WTC11 (cell line): ENCODE data around the gene HELLS. TPM values are rescaled to one million over a fixed set of nuclear protein-coding genes. Genes with fewer than 3 reads are reported as not detected.

Experiments
- ATAC-seq: fragments of 200-7000 bp; cut with Tn5 transposase; 2 replicates; pipeline ENCODE4 v1.10.0; 2021; ENCODE audit warnings: mild to moderate bottlenecking, moderate library complexity
- CTCF ChIA-PET: fragments of 300-600 bp; sonication (Branson Sonifier 250); formaldehyde crosslinking; loops from one replicate; lab custom pipeline; 2021; ENCODE audit warnings: antibody characterized with exemption; lab: Charles Lee
- POLR2A ChIA-PET: fragments of 350-600 bp; sonication (Branson Sonifier 250); formaldehyde crosslinking; loops from one replicate; lab custom pipeline; 2021; ENCODE audit warnings: antibody characterized with exemption; lab: Charles Lee
- DNase-seq: peaks from one replicate; pipeline ENCODE4 v3.0.0; 2021; ENCODE audit warnings: low spot score
- H3K27ac Mint-ChIP-seq: 2 replicates; pipeline ENCODE4 v1.8.0; 2021; ENCODE audit warnings: mixed read lengths
- H3K27me3 Mint-ChIP-seq: 2 replicates; pipeline ENCODE4 v1.8.0; 2021; ENCODE audit warnings: low read depth, mild to moderate bottlenecking, moderate library complexity, mixed read lengths
- H3K36me3 Mint-ChIP-seq: 2 replicates; pipeline ENCODE4 v1.8.0; 2021; ENCODE audit warnings: mixed read lengths
- H3K4me1 Mint-ChIP-seq: 2 replicates; pipeline ENCODE4 v1.8.0; 2022; ENCODE audit warnings: mixed read lengths
- H3K4me3 Mint-ChIP-seq: 2 replicates; pipeline ENCODE4 v1.8.0; 2021; ENCODE audit warnings: mild to moderate bottlenecking, moderate library complexity, mixed read lengths
- H3K9me3 Mint-ChIP-seq: 2 replicates; pipeline ENCODE4 v1.8.0; 2021; ENCODE audit warnings: mixed read lengths
- CREB1 ChIP-seq: sonication (generic); formaldehyde crosslinking; IDR thresholded peaks from 2 replicates; pipeline ENCODE4 v1.8.0; 2023; ENCODE audit warnings: mild to moderate bottlenecking, missing genetic modification reagents
- ELF4 ChIP-seq: sonication (generic); formaldehyde crosslinking; IDR thresholded peaks from 2 replicates; pipeline ENCODE4 v1.8.1; 2022; ENCODE audit warnings: low read depth, mild to moderate bottlenecking, moderate library complexity, missing genetic modification reagents
- ETV6 ChIP-seq: sonication (generic); formaldehyde crosslinking; IDR thresholded peaks from 2 replicates; pipeline ENCODE4 v1.8.1; 2022; ENCODE audit warnings: mild to moderate bottlenecking, missing genetic modification reagents
- GTF2I ChIP-seq: fragments of 250-450 bp; sonication (Bioruptor Pico); conservative IDR thresholded peaks from 2 replicates; pipeline ENCODE4 v1.4.0; 2021; ENCODE audit warnings: mild to moderate bottlenecking
- IRF2 ChIP-seq: sonication (generic); formaldehyde crosslinking; IDR thresholded peaks from 2 replicates; pipeline ENCODE4 v1.8.0; 2022; ENCODE audit warnings: low read depth, missing genetic modification reagents, borderline replicate concordance
- MXD4 ChIP-seq: fragments of 250-450 bp; sonication (Bioruptor Pico); IDR thresholded peaks from 2 replicates; pipeline ENCODE4 v1.8.0; 2021; ENCODE audit warnings: mild to moderate bottlenecking, moderate library complexity, borderline replicate concordance
- MYBL2 ChIP-seq: sonication (generic); formaldehyde crosslinking; IDR thresholded peaks from 2 replicates; pipeline ENCODE4 v1.8.1; 2023; ENCODE audit warnings: mild to moderate bottlenecking, moderate library complexity, missing genetic modification reagents
- NR1H2 ChIP-seq: sonication (generic); formaldehyde crosslinking; IDR thresholded peaks from 2 replicates; pipeline ENCODE4 v1.9.0; 2021; ENCODE audit warnings: mild to moderate bottlenecking, moderate library complexity, missing genetic modification reagents
- RELA ChIP-seq: sonication (generic); formaldehyde crosslinking; IDR thresholded peaks from 2 replicates; pipeline ENCODE4 v1.8.1; 2022; ENCODE audit warnings: missing genetic modification reagents, mild to moderate bottlenecking, borderline replicate concordance
- TEAD1 ChIP-seq: sonication (generic); formaldehyde crosslinking; IDR thresholded peaks from 2 replicates; pipeline ENCODE4 v1.8.0; 2022; ENCODE audit warnings: mild to moderate bottlenecking, missing genetic modification reagents
- ZBTB21 ChIP-seq: sonication (generic); formaldehyde crosslinking; IDR thresholded peaks from 2 replicates; pipeline ENCODE4 v1.8.1; 2023; ENCODE audit warnings: mild to moderate bottlenecking, missing genetic modification reagents, borderline replicate concordance
- ZNF121 ChIP-seq: sonication (generic); formaldehyde crosslinking; IDR thresholded peaks from 2 replicates; pipeline ENCODE4 v1.8.0; 2023; ENCODE audit warnings: missing genetic modification reagents
- ZNF423 ChIP-seq: fragments of 250-450 bp; sonication (Bioruptor Pico); IDR thresholded peaks from 2 replicates; pipeline ENCODE4 v2.1.2; 2022; ENCODE audit warnings: mild to moderate bottlenecking, moderate library complexity
- total RNA-seq: library from RNA; stranded (reverse); gene quantifications from 3 replicates; pipeline ENCODE4 v1.2.3, GENCODE V29; 2021
- TF ChIP-seq, protein P1 (sequence below): sonication (generic); formaldehyde crosslinking; IDR thresholded peaks from 2 replicates; pipeline ENCODE4 v1.8.1; 2023; ENCODE audit warnings: mild to moderate bottlenecking, missing genetic modification reagents, borderline replicate concordance
- TF ChIP-seq, protein P2 (sequence below): fragments of 250-450 bp; sonication (Bioruptor Pico); IDR thresholded peaks from 2 replicates; pipeline ENCODE4 v2.1.2; 2022; ENCODE audit warnings: mild to moderate bottlenecking, moderate library complexity
- TF ChIP-seq, protein P3 (sequence below): fragments of 250-450 bp; sonication (Bioruptor Pico); conservative IDR thresholded peaks from 2 replicates; pipeline ENCODE4 v1.9.0; 2021; ENCODE audit warnings: mild to moderate bottlenecking
- TF ChIP-seq, protein P4 (sequence below): sonication (generic); formaldehyde crosslinking; IDR thresholded peaks from 2 replicates; pipeline ENCODE4 v1.8.0; 2022; ENCODE audit warnings: missing genetic modification reagents

Gene HELLS
- total RNA-seq, 1 experiment from 2014 or later, result 419 TPM

DNA sequence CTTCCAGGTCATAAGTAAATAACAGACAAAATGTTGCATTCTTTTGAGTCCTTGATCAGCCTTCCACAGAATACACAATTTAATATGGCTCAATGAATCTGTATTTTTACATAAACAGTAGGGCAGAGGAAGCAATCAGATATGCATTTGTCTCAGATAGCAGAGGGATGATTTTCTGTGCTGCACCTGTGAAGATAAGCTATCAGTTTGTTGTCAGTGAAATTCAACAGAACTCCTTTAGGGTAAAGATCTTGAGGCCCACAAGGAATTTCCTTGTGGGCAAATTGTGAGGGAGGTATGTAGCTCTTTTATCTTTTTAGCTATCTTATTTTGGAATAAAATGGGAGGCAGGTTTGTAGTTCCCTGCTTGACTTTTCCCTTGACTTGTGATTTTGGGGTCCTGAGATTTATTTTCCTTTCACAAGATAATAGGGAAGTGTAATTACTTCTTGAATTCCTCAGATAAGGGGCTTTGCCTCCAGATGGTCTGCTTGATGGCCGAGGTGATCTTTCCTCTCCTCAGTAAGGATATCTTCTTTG, 77.1 kb downstream of the HELLS start (continued):
- TF ChIP-seq ELF4 (no peak), ZNF121 (no peak), ETV6 (no peak), IRF2 (CRISPR knock-in tag) (no peak), NR1H2 (CRISPR knock-in tag) (no peak), ZBTB21 (no peak), CREB1 (CRISPR knock-in tag) (no peak), RELA (no peak)
- TF ChIP-seq, protein P1, sequence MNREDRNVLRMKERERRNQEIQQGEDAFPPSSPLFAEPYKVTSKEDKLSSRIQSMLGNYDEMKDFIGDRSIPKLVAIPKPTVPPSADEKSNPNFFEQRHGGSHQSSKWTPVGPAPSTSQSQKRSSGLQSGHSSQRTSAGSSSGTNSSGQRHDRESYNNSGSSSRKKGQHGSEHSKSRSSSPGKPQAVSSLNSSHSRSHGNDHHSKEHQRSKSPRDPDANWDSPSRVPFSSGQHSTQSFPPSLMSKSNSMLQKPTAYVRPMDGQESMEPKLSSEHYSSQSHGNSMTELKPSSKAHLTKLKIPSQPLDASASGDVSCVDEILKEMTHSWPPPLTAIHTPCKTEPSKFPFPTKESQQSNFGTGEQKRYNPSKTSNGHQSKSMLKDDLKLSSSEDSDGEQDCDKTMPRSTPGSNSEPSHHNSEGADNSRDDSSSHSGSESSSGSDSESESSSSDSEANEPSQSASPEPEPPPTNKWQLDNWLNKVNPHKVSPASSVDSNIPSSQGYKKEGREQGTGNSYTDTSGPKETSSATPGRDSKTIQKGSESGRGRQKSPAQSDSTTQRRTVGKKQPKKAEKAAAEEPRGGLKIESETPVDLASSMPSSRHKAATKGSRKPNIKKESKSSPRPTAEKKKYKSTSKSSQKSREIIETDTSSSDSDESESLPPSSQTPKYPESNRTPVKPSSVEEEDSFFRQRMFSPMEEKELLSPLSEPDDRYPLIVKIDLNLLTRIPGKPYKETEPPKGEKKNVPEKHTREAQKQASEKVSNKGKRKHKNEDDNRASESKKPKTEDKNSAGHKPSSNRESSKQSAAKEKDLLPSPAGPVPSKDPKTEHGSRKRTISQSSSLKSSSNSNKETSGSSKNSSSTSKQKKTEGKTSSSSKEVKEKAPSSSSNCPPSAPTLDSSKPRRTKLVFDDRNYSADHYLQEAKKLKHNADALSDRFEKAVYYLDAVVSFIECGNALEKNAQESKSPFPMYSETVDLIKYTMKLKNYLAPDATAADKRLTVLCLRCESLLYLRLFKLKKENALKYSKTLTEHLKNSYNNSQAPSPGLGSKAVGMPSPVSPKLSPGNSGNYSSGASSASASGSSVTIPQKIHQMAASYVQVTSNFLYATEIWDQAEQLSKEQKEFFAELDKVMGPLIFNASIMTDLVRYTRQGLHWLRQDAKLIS (CRISPR knock-in tag), result no peak

DNA sequence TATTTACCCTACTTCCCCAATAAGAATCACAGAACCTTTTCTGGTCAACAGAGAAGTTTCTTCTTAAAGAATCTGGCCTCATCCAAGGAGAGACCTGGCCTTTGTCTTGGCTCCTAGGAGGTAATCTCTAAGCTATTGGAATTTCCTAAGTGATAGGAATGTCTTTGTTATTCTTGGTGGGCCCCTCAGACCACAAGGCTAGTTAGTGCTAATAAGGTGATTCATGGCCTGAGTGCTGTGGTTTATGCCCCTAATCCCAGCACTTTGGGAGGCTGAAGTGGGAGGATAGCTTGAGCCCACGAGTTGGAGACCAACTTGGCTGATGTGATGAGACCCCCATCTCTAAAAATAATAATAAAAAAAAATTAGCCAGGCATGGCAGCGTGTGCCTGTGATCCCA, 78.0 kb downstream of the HELLS start:
- peaks cover 16% of the 10 kb centered on the region for H3K9me3 Mint-ChIP-seq
- H3K4me3 Mint-ChIP-seq, result no peak overlapping the region
- H3K27me3 Mint-ChIP-seq, result no peaks in the 10 kb centered on the region
- ChIA-PET POLR2A (no interaction called here), CTCF (interaction anchor here (0.8 to 1.8 kb wide), 2 partner anchors 340 to 807 kb away, joined by 3 to 4 read pairs; no protein-coding TSS in a partner anchor)
- H3K36me3 Mint-ChIP-seq, result peaks cover 28% of the 10 kb centered on the region
- ATAC-seq (peak; percentile 92), DNase-seq (no peak)
- H3K27ac Mint-ChIP-seq, result peak overlapping the region; percentile 25
- peaks cover 60% of the 10 kb centered on the region for H3K4me1 Mint-ChIP-seq
- peak; percentile 77; the same call in 1 of the 2 replicates for TF ChIP-seq TEAD1 (CRISPR knock-in tag)
- TF ChIP-seq, protein P2, sequence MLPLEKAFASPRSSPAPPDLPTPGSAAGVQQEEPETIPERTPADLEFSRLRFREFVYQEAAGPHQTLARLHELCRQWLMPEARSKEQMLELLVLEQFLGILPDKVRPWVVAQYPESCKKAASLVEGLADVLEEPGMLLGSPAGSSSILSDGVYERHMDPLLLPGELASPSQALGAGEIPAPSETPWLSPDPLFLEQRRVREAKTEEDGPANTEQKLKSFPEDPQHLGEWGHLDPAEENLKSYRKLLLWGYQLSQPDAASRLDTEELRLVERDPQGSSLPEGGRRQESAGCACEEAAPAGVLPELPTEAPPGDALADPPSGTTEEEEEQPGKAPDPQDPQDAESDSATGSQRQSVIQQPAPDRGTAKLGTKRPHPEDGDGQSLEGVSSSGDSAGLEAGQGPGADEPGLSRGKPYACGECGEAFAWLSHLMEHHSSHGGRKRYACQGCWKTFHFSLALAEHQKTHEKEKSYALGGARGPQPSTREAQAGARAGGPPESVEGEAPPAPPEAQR (CRISPR knock-in tag), result peak; percentile 75
- TF ChIP-seq, protein P3, sequence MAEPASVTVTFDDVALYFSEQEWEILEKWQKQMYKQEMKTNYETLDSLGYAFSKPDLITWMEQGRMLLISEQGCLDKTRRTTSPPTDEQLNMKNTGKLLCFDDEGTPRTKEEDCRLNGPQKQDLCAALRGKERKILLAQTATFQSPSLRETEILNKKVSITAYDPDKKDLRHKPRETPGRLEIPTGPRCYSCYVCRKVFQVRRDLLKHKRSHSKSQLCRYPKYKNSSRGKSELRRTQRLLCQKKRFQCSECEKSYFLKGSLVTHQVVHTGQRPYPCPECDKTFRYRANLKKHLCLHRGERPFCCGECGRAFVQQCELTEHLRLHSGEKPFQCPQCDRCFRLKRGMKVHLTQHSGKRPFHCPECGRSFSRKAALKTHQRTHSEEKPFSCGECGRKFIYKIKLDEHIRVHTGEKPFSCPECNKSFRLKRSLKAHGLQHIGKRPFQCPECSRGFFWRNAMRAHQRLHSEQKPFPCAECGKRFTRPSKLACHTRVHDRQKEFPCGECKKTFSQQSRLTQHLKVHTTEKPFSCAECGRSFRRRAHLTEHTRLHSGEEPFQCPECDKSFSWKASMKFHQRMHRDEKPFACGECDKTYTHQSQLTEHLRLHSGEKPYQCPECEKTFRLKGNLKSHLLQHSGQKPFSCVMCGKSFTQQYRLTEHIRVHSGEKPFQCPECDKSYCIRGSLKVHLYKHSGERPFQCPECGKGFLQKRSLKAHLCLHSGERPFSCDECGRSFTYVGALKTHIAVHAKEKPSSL (CRISPR knock-in tag), result no peak
- 0 out of 2 replicates have a peak, but pooled peaks have one; percentile 31 for TF ChIP-seq MYBL2 (CRISPR knock-in tag)
- no peak for TF ChIP-seq MXD4
- TF ChIP-seq, protein P4, sequence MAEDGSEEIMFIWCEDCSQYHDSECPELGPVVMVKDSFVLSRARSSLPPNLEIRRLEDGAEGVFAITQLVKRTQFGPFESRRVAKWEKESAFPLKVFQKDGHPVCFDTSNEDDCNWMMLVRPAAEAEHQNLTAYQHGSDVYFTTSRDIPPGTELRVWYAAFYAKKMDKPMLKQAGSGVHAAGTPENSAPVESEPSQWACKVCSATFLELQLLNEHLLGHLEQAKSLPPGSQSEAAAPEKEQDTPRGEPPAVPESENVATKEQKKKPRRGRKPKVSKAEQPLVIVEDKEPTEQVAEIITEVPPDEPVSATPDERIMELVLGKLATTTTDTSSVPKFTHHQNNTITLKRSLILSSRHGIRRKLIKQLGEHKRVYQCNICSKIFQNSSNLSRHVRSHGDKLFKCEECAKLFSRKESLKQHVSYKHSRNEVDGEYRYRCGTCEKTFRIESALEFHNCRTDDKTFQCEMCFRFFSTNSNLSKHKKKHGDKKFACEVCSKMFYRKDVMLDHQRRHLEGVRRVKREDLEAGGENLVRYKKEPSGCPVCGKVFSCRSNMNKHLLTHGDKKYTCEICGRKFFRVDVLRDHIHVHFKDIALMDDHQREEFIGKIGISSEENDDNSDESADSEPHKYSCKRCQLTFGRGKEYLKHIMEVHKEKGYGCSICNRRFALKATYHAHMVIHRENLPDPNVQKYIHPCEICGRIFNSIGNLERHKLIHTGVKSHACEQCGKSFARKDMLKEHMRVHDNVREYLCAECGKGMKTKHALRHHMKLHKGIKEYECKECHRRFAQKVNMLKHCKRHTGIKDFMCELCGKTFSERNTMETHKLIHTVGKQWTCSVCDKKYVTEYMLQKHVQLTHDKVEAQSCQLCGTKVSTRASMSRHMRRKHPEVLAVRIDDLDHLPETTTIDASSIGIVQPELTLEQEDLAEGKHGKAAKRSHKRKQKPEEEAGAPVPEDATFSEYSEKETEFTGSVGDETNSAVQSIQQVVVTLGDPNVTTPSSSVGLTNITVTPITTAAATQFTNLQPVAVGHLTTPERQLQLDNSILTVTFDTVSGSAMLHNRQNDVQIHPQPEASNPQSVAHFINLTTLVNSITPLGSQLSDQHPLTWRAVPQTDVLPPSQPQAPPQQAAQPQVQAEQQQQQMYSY (CRISPR knock-in tag), result no peak
- peak; percentile 66; the same call in 1 of the 2 replicates for TF ChIP-seq GTF2I (CRISPR knock-in tag)
- peak; percentile 33; the same call in 1 of the 2 replicates for TF ChIP-seq ZNF423 (CRISPR knock-in tag)
